HG03066 (cell line): ENCODE data around the gene GNAQ.

Experiments
- ATAC-seq: cut with Tn5 transposase; IDR thresholded peaks from one replicate; pipeline ENCODE4 v1.9.1; 2021; ENCODE audit warnings: low read depth; ENCODE audit not compliant: unreplicated experiment

GNAQ gene

GRCh38 chr9:77830618-77831285 lies 200.9 kb downstream of the GNAQ start:
- no peak for ATAC-seq

- ATAC-seq: no peak
Measured at GRCh38 chr9:77829420-77829819, 202.2 kb downstream of the GNAQ start.

- no peak for ATAC-seq
Measured at GRCh38 chr9:77827104-77827784, 204.4 kb downstream of the GNAQ start.

DNA sequence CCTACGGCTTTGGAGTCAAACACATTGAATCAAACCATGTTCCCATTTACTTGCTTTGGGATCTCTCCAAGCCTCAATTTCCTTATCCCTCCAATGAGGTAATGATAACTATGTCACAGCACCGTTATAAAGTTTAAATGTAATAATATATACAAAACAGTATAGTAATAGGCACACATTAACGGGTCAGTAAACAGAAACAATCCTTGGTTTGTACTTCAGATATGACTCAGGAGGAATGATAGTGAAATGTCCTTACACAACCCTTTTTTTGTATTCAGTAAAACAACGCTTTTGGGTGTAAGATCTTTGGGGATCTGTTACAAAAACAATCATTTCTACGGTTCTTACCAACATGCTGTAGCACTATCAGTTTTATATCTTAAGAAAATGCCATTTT lies 205.0 kb downstream of the GNAQ start:
- ATAC-seq: no peak

DNA sequence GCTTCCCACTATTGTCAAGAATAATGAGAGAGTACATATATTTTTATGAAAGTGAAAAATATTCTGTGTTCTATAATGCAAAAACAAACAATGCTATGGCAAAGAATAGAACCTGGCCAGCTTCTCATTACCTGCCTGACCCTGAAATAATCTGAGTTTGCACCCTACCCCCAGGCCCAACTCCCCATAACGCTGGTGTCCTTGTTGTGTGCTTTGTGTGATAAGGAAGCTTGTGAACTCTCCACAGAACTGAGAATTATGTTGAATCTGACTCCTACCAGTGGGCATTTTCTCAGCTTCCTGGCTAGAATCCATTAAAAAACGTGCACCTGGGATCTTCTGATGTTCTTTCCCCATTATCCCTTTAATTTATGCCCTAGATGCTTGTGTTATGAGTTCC lies 205.5 kb downstream of the GNAQ start:
- ATAC-seq: no peak

- ATAC-seq: no peak
Measured at GRCh38 chr9:77825361-77825760, 206.2 kb downstream of the GNAQ start.

GRCh38 chr9:77820293-77820954 lies 211.2 kb downstream of the GNAQ start:
- ATAC-seq: no peak

DNA sequence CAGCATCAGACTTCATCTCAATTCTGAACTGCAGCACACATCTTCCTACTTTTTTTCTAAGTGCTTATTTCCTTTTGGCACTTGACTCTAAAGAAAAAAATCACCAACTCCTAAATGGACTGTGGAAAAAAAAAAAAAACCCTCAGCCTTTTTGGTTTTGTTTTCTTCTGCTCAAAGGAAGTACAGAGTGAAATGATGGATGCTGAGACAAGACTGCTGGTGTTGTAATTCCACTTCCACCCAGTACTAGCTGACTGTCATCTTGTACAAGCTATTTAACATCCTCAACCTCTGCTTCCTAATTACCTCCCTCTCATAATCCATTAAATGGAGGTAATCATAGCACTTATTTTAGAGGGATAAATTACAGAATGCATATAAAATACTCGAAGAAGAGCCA lies 212.0 kb downstream of the GNAQ start:
- no peak for ATAC-seq

- ATAC-seq: no peak
Measured at GRCh38 chr9:77817590-77818311, 213.9 kb downstream of the GNAQ start.

DNA sequence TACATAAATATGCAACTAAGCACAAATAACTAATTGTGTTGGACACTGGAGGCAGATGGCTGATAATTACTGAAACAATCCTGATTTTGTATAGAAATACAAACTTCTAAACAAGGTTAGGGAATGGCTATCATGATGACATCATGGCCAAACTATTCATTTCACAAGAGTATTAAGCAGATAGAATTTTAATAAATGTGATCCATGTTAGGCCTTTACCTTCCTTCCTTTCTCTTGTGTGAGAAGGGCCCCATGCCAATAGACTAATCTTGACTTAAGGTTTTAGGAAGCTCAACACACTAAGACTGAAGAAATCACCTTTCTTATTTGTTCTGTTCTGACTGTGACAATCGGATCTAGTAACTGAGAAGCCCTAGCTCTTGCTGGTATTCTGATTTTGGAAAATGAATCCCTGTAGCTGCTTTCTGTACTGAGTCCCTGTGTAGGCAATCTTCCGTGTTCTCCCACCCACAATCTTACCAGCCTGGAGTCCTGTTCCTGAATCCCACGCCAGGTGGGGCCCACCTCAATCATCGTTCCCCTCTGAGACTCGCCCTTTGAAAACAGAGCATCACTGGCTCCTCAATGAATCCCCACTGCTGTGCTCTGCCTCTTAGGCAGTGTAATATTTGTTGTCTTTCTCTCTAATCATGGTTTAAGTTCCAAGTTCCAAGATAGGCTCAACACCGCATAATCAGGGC lies 214.8 kb downstream of the GNAQ start:
- ATAC-seq: no peak

DNA sequence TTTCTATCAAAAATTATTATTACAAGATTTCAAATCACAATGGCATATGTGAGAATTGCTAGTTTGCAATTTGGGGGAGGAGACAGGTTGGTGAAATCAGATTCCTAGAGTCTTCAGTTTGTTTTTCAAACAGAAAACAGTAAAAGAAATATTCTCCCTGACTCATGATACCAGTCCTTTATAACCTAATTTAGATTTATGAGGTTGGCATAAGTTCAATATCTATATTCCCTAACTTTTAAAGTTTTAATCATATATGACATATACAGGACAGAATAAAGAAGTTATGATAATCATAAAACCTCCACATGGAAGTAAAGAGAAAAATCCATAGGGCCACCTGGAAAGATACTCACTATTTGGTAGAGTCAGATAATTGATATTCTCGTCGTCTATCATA lies 216.4 kb downstream of the GNAQ start:
- no peak for ATAC-seq

GRCh38 chr9:77811832-77812231 lies 219.8 kb downstream of the GNAQ start:
- ATAC-seq: no peak

GRCh38 chr9:77810637-77811119 lies 220.9 kb downstream of the GNAQ start:
- no peak for ATAC-seq

GRCh38 chr9:77810047-77810446 lies 221.6 kb downstream of the GNAQ start:
- no peak for ATAC-seq

- no peak for ATAC-seq
Measured at GRCh38 chr9:77809552-77809951, 222.1 kb downstream of the GNAQ start.

DNA sequence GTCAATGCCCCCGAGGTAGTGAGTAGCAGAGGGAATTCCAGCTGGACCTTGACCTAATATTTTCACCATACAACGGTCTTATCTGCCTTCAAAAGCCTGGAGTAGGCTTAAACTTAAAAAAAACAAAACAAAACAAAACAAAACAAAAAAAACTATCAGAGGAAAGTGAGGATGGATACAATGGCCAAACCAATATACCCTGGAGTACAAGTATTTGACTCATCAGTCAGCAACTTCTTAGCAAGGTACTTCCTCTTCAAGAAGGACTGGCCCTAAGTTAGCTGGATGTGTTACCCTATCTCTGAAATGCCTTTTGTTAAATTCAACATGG lies 222.9 kb downstream of the GNAQ start:
- no peak for ATAC-seq

GRCh38 chr9:77807846-77808750 lies 223.5 kb downstream of the GNAQ start:
- ATAC-seq: no peak

DNA sequence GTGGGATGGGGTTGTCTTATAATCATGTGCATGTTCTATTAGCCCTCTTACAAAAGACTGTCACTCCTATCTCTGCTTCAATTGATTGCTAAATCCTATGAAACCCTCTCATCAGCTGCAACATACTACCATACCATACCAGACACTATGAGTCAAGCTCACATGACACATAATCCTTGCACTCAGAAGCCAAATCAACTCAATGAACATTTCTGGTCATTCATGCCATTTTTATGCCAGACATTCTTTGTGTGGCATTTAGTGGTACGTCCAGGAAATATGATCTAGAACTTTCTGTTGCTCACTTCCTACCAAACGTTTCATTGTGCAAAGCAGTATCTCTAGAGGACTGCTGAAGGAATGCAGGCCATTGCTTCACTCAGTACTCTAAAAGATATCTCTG lies 224.3 kb downstream of the GNAQ start:
- no peak for ATAC-seq

DNA sequence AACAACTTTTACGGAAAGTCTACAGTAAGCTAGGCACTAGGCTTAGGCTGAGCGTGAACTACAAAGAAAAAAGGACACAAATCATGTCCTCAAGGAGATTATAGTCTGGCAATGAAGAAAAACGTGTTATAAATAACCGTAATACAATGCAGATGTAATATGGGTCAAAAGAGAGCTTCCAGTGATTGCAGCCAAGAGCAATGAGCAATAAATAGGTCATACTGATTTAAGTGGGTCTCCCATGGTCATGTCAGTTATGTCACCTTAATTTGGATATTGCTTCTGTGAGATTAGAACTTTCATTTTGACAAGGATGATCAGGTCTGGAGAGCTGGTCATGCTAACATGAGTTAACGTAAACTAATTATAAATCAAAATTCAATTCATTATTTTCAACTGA lies 224.9 kb downstream of the GNAQ start:
- no peak for ATAC-seq

DNA sequence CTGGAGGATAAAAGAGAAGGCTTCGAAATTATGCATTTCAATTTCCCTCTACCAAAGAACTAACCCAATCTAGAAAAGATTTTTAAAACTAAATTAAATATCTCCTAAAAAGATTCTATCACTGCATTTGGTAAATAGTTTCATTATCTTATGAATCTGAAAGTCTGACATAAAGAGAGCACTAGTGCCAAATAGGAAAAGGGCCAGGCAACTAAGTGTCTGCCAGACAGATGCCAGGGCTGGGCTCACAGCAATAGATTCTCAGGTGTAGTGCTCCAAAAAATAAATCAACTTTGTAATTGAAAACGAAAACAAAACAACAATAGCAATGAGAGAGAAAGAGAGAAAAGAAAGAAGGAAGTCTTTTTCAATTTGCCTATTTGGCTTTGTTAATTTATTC lies 225.8 kb downstream of the GNAQ start:
- no peak for ATAC-seq
